H9 (cell line): Measurements from ENCODE around the gene STX8. TPM values are rescaled to one million over a fixed set of nuclear protein-coding genes. Genes with fewer than 3 reads are reported as not detected.

Source experiments
- DNase-seq: peaks from one replicate; pipeline ENCODE4 v3.0.0-alpha.2; 2017
- H2AFZ ChIP-seq: one replicate; pipeline ENCODE4 v1.6.1; 2013; ENCODE audit warnings: mild to moderate bottlenecking, low read length, control low read depth, moderate library complexity
- H2AK5ac ChIP-seq: 2 replicates; pipeline ENCODE4 v1.6.1; 2013; ENCODE audit warnings: low read length, control low read depth, mixed read lengths; ENCODE audit not compliant: insufficient read length
- H2BK120ac ChIP-seq: one replicate; pipeline ENCODE4 v1.6.1; 2013; ENCODE audit warnings: low read depth, mild to moderate bottlenecking, low read length, control low read depth, inconsistent platforms; ENCODE audit not compliant: poor library complexity, severe bottlenecking
- H2BK12ac ChIP-seq: 2 replicates; pipeline ENCODE4 v1.6.1; 2013; ENCODE audit warnings: low read length, control low read depth, mixed read lengths, low read depth; ENCODE audit not compliant: insufficient read length
- H2BK15ac ChIP-seq: 2 replicates; pipeline ENCODE4 v1.6.1; 2013; ENCODE audit warnings: low read depth, low read length, control low read depth
- H2BK20ac ChIP-seq: one replicate; pipeline ENCODE4 v1.6.1; 2013; ENCODE audit warnings: low read depth, mild to moderate bottlenecking, low read length, control low read depth, inconsistent platforms; ENCODE audit not compliant: poor library complexity, severe bottlenecking
- H2BK5ac ChIP-seq: 2 replicates; pipeline ENCODE4 v1.6.1; 2013; ENCODE audit warnings: low read length, control low read depth, mixed read lengths; ENCODE audit not compliant: insufficient read length
- H3K14ac ChIP-seq: 2 replicates; pipeline ENCODE4 v1.6.1; 2013; ENCODE audit warnings: low read length, control low read depth; ENCODE audit not compliant: insufficient read depth
- H3K18ac ChIP-seq: 2 replicates; pipeline ENCODE4 v1.6.1; 2013; ENCODE audit warnings: low read depth, mild to moderate bottlenecking, mixed read lengths, low read length, control low read depth; ENCODE audit not compliant: insufficient read length
- H3K23ac ChIP-seq: 2 replicates; pipeline ENCODE4 v1.6.1; 2013; ENCODE audit warnings: low read length, control low read depth, mixed read lengths, low read depth; ENCODE audit not compliant: insufficient read length
- H3K23me2 ChIP-seq: 2 replicates; pipeline ENCODE4 v1.6.1; 2013; ENCODE audit warnings: low read depth, mild to moderate bottlenecking, mixed read lengths, low read length, control low read depth; ENCODE audit not compliant: insufficient read length, poor library complexity, severe bottlenecking
- H3K27ac ChIP-seq: 2 replicates; pipeline ENCODE4 v1.5.1; 2013; ENCODE audit warnings: low read length, control low read depth, mixed read lengths, low read depth; ENCODE audit not compliant: insufficient read length
- H3K27me3 ChIP-seq: 2 replicates; pipeline ENCODE4 v1.6.1; 2013; ENCODE audit warnings: low read length, control low read depth, inconsistent platforms; ENCODE audit not compliant: insufficient read depth
- H3K4ac ChIP-seq: 2 replicates; pipeline ENCODE4 v1.6.1; 2013; ENCODE audit warnings: low read depth, mild to moderate bottlenecking, control low read depth, inconsistent platforms, low read length, moderate library complexity
- H3K4me1 ChIP-seq: 2 replicates; pipeline ENCODE4 v1.6.1; 2013; ENCODE audit warnings: low read length, control low read depth, inconsistent platforms; ENCODE audit not compliant: insufficient read depth
- H3K4me2 ChIP-seq: 2 replicates; pipeline ENCODE4 v1.6.1; 2013; ENCODE audit warnings: low read length, control low read depth, mixed read lengths; ENCODE audit not compliant: insufficient read length, insufficient read depth
- H3K56ac ChIP-seq: 2 replicates; pipeline ENCODE4 v1.6.1; 2013; ENCODE audit warnings: low read depth, mild to moderate bottlenecking, mixed read lengths, low read length, control low read depth; ENCODE audit not compliant: insufficient read length
- H3K79me1 ChIP-seq: 2 replicates; pipeline ENCODE4 v1.6.1; 2013; ENCODE audit warnings: low read depth, mild to moderate bottlenecking, moderate library complexity, low read length, control low read depth, inconsistent platforms; ENCODE audit not compliant: insufficient read depth, poor library complexity, severe bottlenecking
- H3K79me2 ChIP-seq: 2 replicates; pipeline ENCODE4 v1.6.1; 2013; ENCODE audit warnings: low read length, control low read depth, inconsistent platforms; ENCODE audit not compliant: insufficient read depth
- H3K9ac ChIP-seq: 2 replicates; pipeline ENCODE4 v1.6.1; 2013; ENCODE audit warnings: low read length, control low read depth, mixed read lengths; ENCODE audit not compliant: insufficient read length; ENCODE audit errors: extremely low read depth
- H3K9me3 ChIP-seq: one replicate; pipeline ENCODE4 v1.6.1; 2013; ENCODE audit warnings: low read depth, low read length, inconsistent platforms; ENCODE audit not compliant: control insufficient read depth
- H3T11ph ChIP-seq: one replicate; pipeline ENCODE4 v1.6.1; 2013; ENCODE audit warnings: mild to moderate bottlenecking, low read length, control low read depth, inconsistent platforms
- H4K20me1 ChIP-seq: one replicate; pipeline ENCODE4 v1.6.1; 2013; ENCODE audit not compliant: control insufficient read depth, insufficient read length, insufficient read depth
- H4K5ac ChIP-seq: 2 replicates; pipeline ENCODE4 v1.6.1; 2013; ENCODE audit warnings: low read depth, mild to moderate bottlenecking, mixed read lengths, low read length, control low read depth; ENCODE audit not compliant: insufficient read length
- H4K8ac ChIP-seq: replicated peaks from 2 replicates; pipeline ENCODE4 v1.6.1; 2013; ENCODE audit warnings: low read length, control low read depth, mixed read lengths, low read depth; ENCODE audit not compliant: insufficient read length
- H4K91ac ChIP-seq: 2 replicates; pipeline ENCODE4 v1.6.1; 2013; ENCODE audit warnings: low read depth, mild to moderate bottlenecking, moderate library complexity, mixed read lengths, low read length, control low read depth; ENCODE audit not compliant: insufficient read length
- H3K27ac Mint-ChIP-seq, 3 experiments: 2 replicates in 2 of 3; 3 replicates in 1 of 3; pipeline ENCODE4 v1.8.0; 2020 to 2021; ENCODE audit warnings: mixed read lengths in 3 of 3, mild to moderate bottlenecking in 1 of 3, moderate library complexity in 1 of 3
- H3K27me3 Mint-ChIP-seq: 2 replicates; pipeline ENCODE4 v1.8.0; 2021; ENCODE audit warnings: low read depth, mild to moderate bottlenecking, moderate library complexity, mixed read lengths
- H3K36me3 Mint-ChIP-seq, 3 experiments: 2 replicates in 2 of 3; 3 replicates in 1 of 3; pipeline ENCODE4 v1.8.0; 2020 to 2021; ENCODE audit warnings: low read depth in 3 of 3, mixed read lengths in 3 of 3; ENCODE audit not compliant: insufficient read depth in 1 of 3
- H3K4me1 Mint-ChIP-seq, 2 experiments: 2 replicates each; pipeline ENCODE4 v1.8.0; 2020; ENCODE audit warnings: mixed read lengths in 2 of 2
- H3K4me3 Mint-ChIP-seq, 2 experiments: 2 replicates in 1 of 2; 3 replicates in 1 of 2; pipeline ENCODE4 v1.8.0; 2020 to 2021; ENCODE audit warnings: mild to moderate bottlenecking in 2 of 2, mixed read lengths in 2 of 2, moderate library complexity in 1 of 2
- H3K9me3 Mint-ChIP-seq, 2 experiments: 2 replicates in 1 of 2; 3 replicates in 1 of 2; pipeline ENCODE4 v1.8.0; 2020; ENCODE audit warnings: mild to moderate bottlenecking in 2 of 2, mixed read lengths in 2 of 2, moderate library complexity in 1 of 2
- CTCF ChIP-seq: fragments of 200-600 bp; sonication (generic); conservative IDR thresholded peaks from 3 replicates; pipeline ENCODE4 v1.8.0; 2021; ENCODE audit warnings: antibody characterized with exemption, mild to moderate bottlenecking
- WGBS: extraction: QIAGEN DNeasy Blood & Tissue Kit; methylation state at CpG from one replicate; pipeline ENCODE4 v1.1.7; 2013; ENCODE audit warnings: missing lambda C conversion rate, low lambda C conversion rate, mixed read lengths; ENCODE audit not compliant: insufficient read length; ENCODE audit errors: extremely low coverage; 5-methylcytosine and 5-hydroxymethylcytosine counted together
- total RNA-seq: library from RNA; stranded (reverse); gene quantifications from 2 replicates; pipeline ENCODE4 v1.2.1, GENCODE V29; 2021

The STX8 gene
- total RNA-seq, 1 experiment from 2014 or later: 55.1 TPM

- Histone ChIP-seq H3K9me3 (no peaks in the 10 kb centered on the region), H3T11ph (no peak overlapping the region), H4K91ac (no peak overlapping the region), H3K4me2 (peak overlapping the region; percentile 58), H2BK5ac (no peak overlapping the region), H2BK20ac (no peak overlapping the region), H3K14ac (peak overlapping the region; percentile 65), H2AFZ (no peak overlapping the region), H3K56ac (no peak overlapping the region), H2BK120ac (no peak overlapping the region), H3K27me3 (no peaks in the 10 kb centered on the region), H4K5ac (no peak overlapping the region), H3K23ac (no peak overlapping the region), H2BK12ac (no peak overlapping the region), H4K20me1 (no peaks in the 10 kb centered on the region), H3K79me2 (no peaks in the 10 kb centered on the region), H3K79me1 (no peaks in the 10 kb centered on the region), H3K23me2 (peaks cover 8% of the 10 kb centered on the region), H3K9ac (peak overlapping the region; percentile 30), H2BK15ac (no peak overlapping the region), H3K4me1 (peaks cover 2% of the 10 kb centered on the region; the same call in 1 of the 2 replicates), H3K27ac (no peak overlapping the region), H4K8ac (no peak overlapping the region), H2AK5ac (no peak overlapping the region), H3K4ac (no peak overlapping the region), H3K18ac (no peak overlapping the region)
- no CpG with 5 or more reads among the region's 84 CpGs for WGBS
- Mint-ChIP-seq H3K9me3 (no peaks in the 10 kb centered on the region), H3K27ac (no peak overlapping the region), H3K4me3 (peak overlapping the region; percentile 63 to 77), H3K27me3 (peaks cover 17% of the 10 kb centered on the region), H3K36me3 (peaks cover 0 to 2% (median 0%) of the 10 kb centered on the region in 3 experiments; a peak in 1 of 7 replicates), H3K4me1 (peaks cover 28 to 58% of the 10 kb centered on the region in 2 experiments)
- DNase-seq: peak; percentile 83
- TF ChIP-seq CTCF: no peak
Measured at GRCh38 chr17:9239793-9240658, 335.6 kb downstream of the STX8 start.
